ENCODE data around the gene MEIS2. TPM values are rescaled to one million over a fixed set of nuclear protein-coding genes. Genes with fewer than 3 reads are reported as not detected.

Gene MEIS2
- total RNA-seq, 1 donor from 2014 or later, result 20.7 TPM

DNA sequence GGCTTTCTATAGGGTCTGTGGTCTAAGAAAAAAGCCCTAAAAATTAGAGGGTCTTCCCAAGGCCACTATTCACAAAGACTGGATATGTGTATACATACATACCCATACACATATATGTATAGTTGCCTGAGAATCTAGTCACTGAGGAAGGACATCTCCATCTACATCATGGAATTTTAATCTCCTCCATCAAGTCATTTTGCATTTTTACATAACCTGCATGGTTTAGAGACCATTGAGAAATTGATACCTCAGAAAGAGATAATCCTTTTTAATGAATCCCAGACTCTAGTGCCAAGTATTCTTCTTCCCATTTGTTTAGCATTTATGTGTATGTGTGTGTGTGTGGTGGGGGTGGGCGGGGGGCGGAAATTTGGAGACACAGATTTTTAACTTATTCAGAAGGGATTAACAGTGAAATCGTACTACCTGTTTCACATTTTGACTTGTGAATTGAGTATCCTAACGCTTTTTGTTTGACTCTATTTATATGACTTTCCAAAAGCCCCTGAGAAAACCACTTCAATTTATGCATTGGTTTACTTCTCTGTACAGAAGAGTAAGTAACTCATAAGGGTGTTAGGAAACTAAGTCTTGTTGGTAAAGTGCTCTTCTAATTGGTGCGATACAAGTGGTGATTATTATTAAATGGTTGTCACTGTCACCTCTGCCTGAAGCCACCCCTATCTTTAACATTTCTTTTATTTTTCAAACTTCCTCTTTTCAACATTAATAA lies 166.9 kb downstream of the MEIS2 start:
- no peak for DNase-seq
- Histone ChIP-seq H3K9me3 (no peaks in the 10 kb centered on the region), H3K27me3 (ENCODE audit: low read depth) (no peaks in the 10 kb centered on the region), H3K4me1 (no peaks in the 10 kb centered on the region), H3K4me3 (no peak overlapping the region), H3K27ac (no peak overlapping the region), H3K36me3 (no peaks in the 10 kb centered on the region)
- intact Hi-C loops (cut with DNase I), result no loop called here
- no peak for ATAC-seq
- TF ChIP-seq, protein P1, sequence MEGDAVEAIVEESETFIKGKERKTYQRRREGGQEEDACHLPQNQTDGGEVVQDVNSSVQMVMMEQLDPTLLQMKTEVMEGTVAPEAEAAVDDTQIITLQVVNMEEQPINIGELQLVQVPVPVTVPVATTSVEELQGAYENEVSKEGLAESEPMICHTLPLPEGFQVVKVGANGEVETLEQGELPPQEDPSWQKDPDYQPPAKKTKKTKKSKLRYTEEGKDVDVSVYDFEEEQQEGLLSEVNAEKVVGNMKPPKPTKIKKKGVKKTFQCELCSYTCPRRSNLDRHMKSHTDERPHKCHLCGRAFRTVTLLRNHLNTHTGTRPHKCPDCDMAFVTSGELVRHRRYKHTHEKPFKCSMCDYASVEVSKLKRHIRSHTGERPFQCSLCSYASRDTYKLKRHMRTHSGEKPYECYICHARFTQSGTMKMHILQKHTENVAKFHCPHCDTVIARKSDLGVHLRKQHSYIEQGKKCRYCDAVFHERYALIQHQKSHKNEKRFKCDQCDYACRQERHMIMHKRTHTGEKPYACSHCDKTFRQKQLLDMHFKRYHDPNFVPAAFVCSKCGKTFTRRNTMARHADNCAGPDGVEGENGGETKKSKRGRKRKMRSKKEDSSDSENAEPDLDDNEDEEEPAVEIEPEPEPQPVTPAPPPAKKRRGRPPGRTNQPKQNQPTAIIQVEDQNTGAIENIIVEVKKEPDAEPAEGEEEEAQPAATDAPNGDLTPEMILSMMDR (IDR thresholded peaks at IDR 0.05), result no peak

DNA sequence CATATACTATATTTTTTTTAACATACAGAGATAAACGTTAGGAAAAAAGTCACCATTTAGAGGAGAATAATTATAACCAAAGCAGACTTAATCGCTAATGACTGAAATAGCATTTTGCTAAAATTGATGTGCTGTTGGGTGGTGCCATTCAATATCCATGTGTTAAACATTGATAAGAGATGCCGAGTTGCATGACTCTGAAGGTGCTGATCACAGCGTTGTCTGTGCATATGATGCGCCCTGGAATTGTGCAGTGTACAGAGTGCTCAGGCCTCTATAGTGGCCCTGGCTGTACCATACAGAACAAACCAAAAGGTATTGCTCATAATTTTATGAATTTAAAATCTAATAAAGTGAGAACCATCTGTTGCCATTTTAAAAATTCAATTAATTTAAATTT lies 168.3 kb downstream of the MEIS2 start:
- Histone ChIP-seq H3K36me3 (no peaks in the 10 kb centered on the region), H3K4me3 (no peak overlapping the region), H3K27me3 (ENCODE audit: low read depth) (no peaks in the 10 kb centered on the region), H3K4me1 (no peaks in the 10 kb centered on the region), H3K27ac (no peak overlapping the region), H3K9me3 (no peaks in the 10 kb centered on the region)
- intact Hi-C loops (cut with DNase I), result no loop called here
- ATAC-seq (no peak), DNase-seq (no peak)
- TF ChIP-seq, protein P1 (IDR thresholded peaks at IDR 0.05), result no peak

DNA sequence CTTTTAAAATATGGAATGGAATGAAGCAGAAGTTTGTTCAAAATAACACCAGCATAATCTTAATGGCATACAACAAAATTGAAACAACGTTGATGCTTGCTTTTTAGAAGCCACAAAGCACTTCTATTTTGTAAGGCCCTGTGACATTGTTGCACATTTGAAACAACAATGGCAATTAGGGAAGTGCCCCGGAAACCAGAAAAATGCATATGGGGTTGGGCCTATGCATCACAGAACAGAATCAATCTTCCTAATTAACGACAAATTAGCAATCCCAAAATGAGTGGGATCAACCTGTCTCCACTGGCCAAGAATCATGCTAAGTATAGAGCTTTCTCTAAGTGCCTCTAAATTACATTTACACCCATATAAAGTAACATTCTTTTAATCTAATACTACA lies 168.9 kb downstream of the MEIS2 start:
- no peaks in the 10 kb centered on the region for H3K9me3 ChIP-seq
- no peaks in the 10 kb centered on the region for H3K4me1 ChIP-seq
- DNase-seq, result no peak
- ATAC-seq, result no peak
- intact Hi-C loops (cut with DNase I), result no loop called here
- TF ChIP-seq, protein P1 (IDR thresholded peaks at IDR 0.05), result no peak
- no peaks in the 10 kb centered on the region for H3K36me3 ChIP-seq
- H3K4me3 ChIP-seq, result no peak overlapping the region
- H3K27me3 ChIP-seq (ENCODE audit: low read depth), result no peaks in the 10 kb centered on the region
- no peak overlapping the region for H3K27ac ChIP-seq

DNA sequence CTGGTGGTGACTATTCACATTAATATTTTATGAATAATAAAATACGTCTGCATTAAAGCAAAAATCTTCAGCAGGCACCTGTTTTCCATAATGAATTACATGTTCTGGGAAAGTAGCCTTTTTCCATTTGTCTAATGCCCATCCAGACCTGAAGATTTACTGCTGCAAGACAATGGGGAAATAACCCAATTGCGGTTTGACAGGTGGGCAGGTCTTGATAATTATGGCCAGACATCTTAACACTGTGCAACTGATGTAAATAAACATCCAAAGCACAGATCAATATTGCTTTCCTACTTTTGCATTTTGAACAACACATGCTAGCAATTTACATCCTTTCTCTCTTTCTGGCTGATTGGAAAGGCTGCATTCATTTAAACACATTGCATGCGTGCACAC lies 173.9 kb downstream of the MEIS2 start:
- Histone ChIP-seq H3K4me3 (no peak overlapping the region), H3K27ac (no peak overlapping the region), H3K27me3 (ENCODE audit: low read depth) (no peaks in the 10 kb centered on the region), H3K4me1 (no peaks in the 10 kb centered on the region), H3K9me3 (no peaks in the 10 kb centered on the region), H3K36me3 (no peaks in the 10 kb centered on the region)
- no peak for ATAC-seq
- TF ChIP-seq, protein P1 (IDR thresholded peaks at IDR 0.05), result no peak
- DNase-seq, result no peak
- intact Hi-C loops (cut with DNase I), result no loop called here

DNA sequence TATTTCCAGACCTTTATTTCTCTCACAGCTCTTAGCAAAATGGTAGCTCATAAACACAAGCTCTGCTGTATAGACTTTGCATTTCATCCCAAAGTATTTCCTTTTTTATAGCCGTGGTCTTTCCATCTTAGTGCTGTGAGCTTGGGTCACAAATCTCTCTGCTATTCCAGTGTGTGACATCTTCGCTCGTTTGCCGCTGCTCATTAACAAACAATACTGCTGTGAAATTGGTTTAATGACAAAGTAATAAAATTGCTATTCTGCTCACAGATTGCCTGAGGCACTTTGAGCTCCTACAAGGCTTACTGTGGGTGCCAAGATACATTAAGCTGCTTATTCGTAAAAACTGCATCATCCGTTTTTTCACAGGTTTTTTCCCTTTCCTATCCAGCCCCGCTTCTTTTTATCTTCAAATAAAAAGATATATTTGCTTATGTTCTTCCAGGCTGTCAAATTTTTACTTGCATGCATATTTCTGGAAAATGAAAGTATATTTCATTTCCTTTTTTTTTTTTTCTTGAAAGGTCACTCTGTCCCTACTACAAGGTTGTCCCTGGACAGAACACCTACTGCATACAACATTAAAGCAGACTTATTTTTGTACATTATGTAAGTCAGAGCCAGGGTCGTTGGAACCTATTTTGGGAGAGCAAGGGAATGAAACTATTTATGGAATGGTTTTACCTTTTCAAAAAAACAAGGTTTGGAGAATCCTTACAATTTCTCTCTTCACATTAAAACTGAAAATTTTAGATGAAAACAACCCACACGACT lies 174.5 kb downstream of the MEIS2 start:
- ATAC-seq, result no peak
- Histone ChIP-seq H3K27ac (no peak overlapping the region), H3K36me3 (no peaks in the 10 kb centered on the region), H3K9me3 (no peaks in the 10 kb centered on the region), H3K4me3 (no peak overlapping the region), H3K27me3 (ENCODE audit: low read depth) (no peaks in the 10 kb centered on the region), H3K4me1 (no peaks in the 10 kb centered on the region)
- intact Hi-C loops (cut with DNase I), result no loop called here
- TF ChIP-seq, protein P1 (IDR thresholded peaks at IDR 0.05), result no peak
- DNase-seq, result no peak
